Vagina (tissue), 2 donors: ENCODE results near the gene TAAR2. TPM values are rescaled to one million over a fixed set of nuclear protein-coding genes. Genes with fewer than 3 reads are reported as not detected.

ENCODE experiments used
- DNase-seq, 2 donors: peaks; one replicate each; pipeline ENCODE4 v3.0.0-alpha.2; 2017; ENCODE audit errors: extremely low spot score in 2 of 2
- H3K27ac ChIP-seq: fragments of 200-600 bp; sonication (generic); one replicate; pipeline ENCODE4 v1.5.1; 2019
- H3K27me3 ChIP-seq: fragments of 200-600 bp; sonication (generic); one replicate; pipeline ENCODE4 v1.5.1; 2019
- H3K36me3 ChIP-seq, 2 donors: fragments of 200-600 bp; sonication (generic); one replicate each; pipeline ENCODE4 v1.5.1; 2017 to 2019
- H3K4me1 ChIP-seq: fragments of 200-600 bp; sonication (generic); one replicate; pipeline ENCODE4 v1.5.1; 2019
- H3K4me3 ChIP-seq, 2 donors: fragments of 200-600 bp; sonication (generic); 1 replicate in 1 of 2; 2 replicates in 1 of 2; pipeline ENCODE4 v1.5.1; 2016 to 2019
- H3K9me3 ChIP-seq: fragments of 200-600 bp; sonication (generic); one replicate; pipeline ENCODE4 v1.5.1; 2019
- CTCF ChIP-seq, 3 experiments: fragments of 450-650 bp in 2 of 3; fragments of 200-600 bp in 1 of 3; sonication (generic) in 1 of 3; IDR thresholded peaks; one replicate each; pipeline ENCODE4 v1.5.1; 2017 to 2019; ENCODE audit warnings: antibody characterized with exemption in 3 of 3, mild to moderate bottlenecking in 2 of 3, moderate library complexity in 2 of 3
- POLR2A ChIP-seq, 2 donors: fragments of 450-650 bp; IDR thresholded peaks; one replicate each; pipeline ENCODE4 v1.6.1; 2017; ENCODE audit warnings: antibody characterized with exemption in 2 of 2, mild to moderate bottlenecking in 2 of 2, moderate library complexity in 2 of 2
- POLR2AphosphoS5 ChIP-seq, 2 donors: sonication (generic); formaldehyde crosslinking; IDR thresholded peaks; one replicate each; pipeline ENCODE4 v1.9.0; 2017; ENCODE audit warnings: antibody characterized with exemption in 2 of 2, mild to moderate bottlenecking in 2 of 2, low read depth in 1 of 2; ENCODE audit not compliant: insufficient read depth in 1 of 2
- intact Hi-C: fragments of 100-400 bp; cut with DNase I; formaldehyde crosslinking; loops from one replicate; pipeline ENCODE4 v1.15.1; 2023
- total RNA-seq: library from RNA; depleted of rRNA; stranded (reverse); fragments of >200 nt; gene quantifications from one replicate; pipeline ENCODE4 v1.2.3, GENCODE V29; 2016

The TAAR2 gene
- total RNA-seq, 1 donor from 2014 or later, result not detected

- Histone ChIP-seq H3K36me3 (no peaks in the 10 kb centered on the region), H3K27ac (no peak overlapping the region), H3K27me3 (no peaks in the 10 kb centered on the region), H3K9me3 (no peaks in the 10 kb centered on the region), H3K4me1 (no peaks in the 10 kb centered on the region), H3K4me3 (no peak overlapping the region)
- intact Hi-C loops, result no loop called here
- TF ChIP-seq POLR2A (IDR thresholded peaks at IDR 0.05) (no peak), POLR2AphosphoS5 (IDR thresholded peaks at IDR 0.05; ENCODE audit: insufficient read depth in 1 of 2, low read depth in 1 of 2) (no peak), CTCF (IDR thresholded peaks at IDR 0.05) (no peak)
- no peak for DNase-seq
Measured at GRCh38 chr6:132664309-132665034, 40.4 kb upstream of the TAAR2 start.

DNA sequence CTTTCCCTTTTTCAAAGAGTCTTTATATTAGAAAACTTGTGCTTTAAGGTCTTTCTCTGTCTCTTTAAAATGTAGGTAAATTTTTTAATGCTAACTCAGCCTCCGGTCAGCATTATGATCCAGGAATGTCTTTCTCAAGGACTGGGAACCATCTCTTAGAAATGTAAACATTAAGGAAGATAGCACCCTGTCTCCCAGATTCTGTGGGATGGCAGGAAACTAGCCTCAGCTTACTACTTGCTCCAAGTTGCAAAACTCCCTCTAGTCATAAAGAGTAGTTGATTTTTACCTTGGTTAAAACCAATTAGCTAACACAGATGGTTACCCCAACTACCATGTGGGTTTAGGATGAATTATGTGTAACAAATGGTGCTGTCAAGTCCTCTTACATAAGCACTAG lies 39.6 kb upstream of the TAAR2 start:
- no peaks in the 10 kb centered on the region for H3K9me3 ChIP-seq
- no peaks in the 10 kb centered on the region for H3K4me1 ChIP-seq
- no peaks in the 10 kb centered on the region for H3K27me3 ChIP-seq
- H3K36me3 ChIP-seq, result no peaks in the 10 kb centered on the region
- H3K27ac ChIP-seq, result no peak overlapping the region
- intact Hi-C loops, result no loop called here
- no peak for DNase-seq
- no peak for TF ChIP-seq POLR2AphosphoS5 (IDR thresholded peaks at IDR 0.05; ENCODE audit: insufficient read depth in 1 of 2, low read depth in 1 of 2)
- TF ChIP-seq POLR2A (IDR thresholded peaks at IDR 0.05), result no peak
- TF ChIP-seq CTCF (IDR thresholded peaks at IDR 0.05), result no peak
- no peak overlapping the region for H3K4me3 ChIP-seq

- Histone ChIP-seq H3K27ac (no peak overlapping the region), H3K9me3 (no peaks in the 10 kb centered on the region), H3K36me3 (no peaks in the 10 kb centered on the region), H3K4me1 (no peaks in the 10 kb centered on the region), H3K27me3 (no peaks in the 10 kb centered on the region), H3K4me3 (no peak overlapping the region)
- TF ChIP-seq CTCF (IDR thresholded peaks at IDR 0.05) (no peak), POLR2A (IDR thresholded peaks at IDR 0.05) (no peak), POLR2AphosphoS5 (IDR thresholded peaks at IDR 0.05; ENCODE audit: insufficient read depth in 1 of 2, low read depth in 1 of 2) (no peak)
- no peak for DNase-seq
- intact Hi-C loops, result no loop called here
Measured at GRCh38 chr6:132661906-132662305, 37.8 kb upstream of the TAAR2 start.

DNA sequence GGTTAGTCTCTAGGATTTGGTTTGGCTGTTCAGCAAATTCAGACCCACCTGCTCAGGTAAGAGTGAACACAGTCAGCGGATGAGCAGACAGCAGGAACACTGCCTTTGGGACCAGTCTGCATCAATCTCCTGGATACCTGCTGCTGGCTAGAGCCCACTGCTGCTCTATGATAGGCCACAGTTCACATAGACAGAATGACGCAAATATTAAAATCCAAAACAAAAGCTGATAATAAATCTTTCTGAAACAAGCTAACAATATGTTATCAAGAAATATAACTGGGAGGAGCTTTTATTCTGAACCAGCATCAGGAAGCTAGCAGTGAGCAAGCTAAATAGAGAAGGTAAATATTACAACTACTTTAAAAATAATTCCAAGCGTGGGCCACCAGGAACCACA lies 35.0 kb upstream of the TAAR2 start, which contains the start of gene TAAR1:
Gene TAAR1, minus strand, starts transcription at position 101 of the 400 bp plus-strand sequence. CDS start 13,179 bp downstream, outside the sequence.
- Histone ChIP-seq H3K27me3 (no peaks in the 10 kb centered on the region), H3K27ac (no peak within 1 kb of the TSS), H3K9me3 (no peaks in the 10 kb centered on the region), H3K4me3 (no peak within 1 kb of the TSS), H3K36me3 (no peaks in the 10 kb centered on the region), H3K4me1 (no peaks in the 10 kb centered on the region)
- no peak for DNase-seq
- intact Hi-C loops, result no loop called here
- TF ChIP-seq POLR2A (IDR thresholded peaks at IDR 0.05) (no peak), CTCF (IDR thresholded peaks at IDR 0.05) (no peak), POLR2AphosphoS5 (IDR thresholded peaks at IDR 0.05; ENCODE audit: insufficient read depth in 1 of 2, low read depth in 1 of 2) (no peak)

GRCh38 chr6:132651062-132651461 lies 27.0 kb upstream of the TAAR2 start:
- H3K36me3 ChIP-seq, result no peaks in the 10 kb centered on the region
- H3K27ac ChIP-seq, result no peak overlapping the region
- intact Hi-C loops, result no loop called here
- H3K27me3 ChIP-seq, result no peaks in the 10 kb centered on the region
- no peaks in the 10 kb centered on the region for H3K4me1 ChIP-seq
- no peak overlapping the region for H3K4me3 ChIP-seq
- TF ChIP-seq POLR2A (IDR thresholded peaks at IDR 0.05) (no peak), CTCF (IDR thresholded peaks at IDR 0.05) (no peak), POLR2AphosphoS5 (IDR thresholded peaks at IDR 0.05; ENCODE audit: insufficient read depth in 1 of 2, low read depth in 1 of 2) (no peak)
- no peak for DNase-seq
- no peaks in the 10 kb centered on the region for H3K9me3 ChIP-seq
